Esophagus (tissue), 2 donors: ENCODE data around the gene BDNF. TPM values are rescaled to one million over a fixed set of nuclear protein-coding genes. Genes with fewer than 3 reads are reported as not detected.
"Not testable (repeated sequence)": the region's sequence is repeated elsewhere in the genome, so short reads cannot be mapped to it uniquely, and the experiment has no call there.

Experiments
- H3K27ac ChIP-seq, 2 donors: one replicate each; pipeline ENCODE4 v1.5.1; 2013; ENCODE audit warnings: low read depth in 2 of 2, mild to moderate bottlenecking in 2 of 2, inconsistent platforms in 1 of 2, low read length in 1 of 2, moderate library complexity in 1 of 2
- H3K27me3 ChIP-seq, 2 donors: one replicate each; pipeline ENCODE4 v1.6.1; 2013; ENCODE audit warnings: low read length in 2 of 2, control low read depth in 1 of 2, mild to moderate bottlenecking in 1 of 2; ENCODE audit not compliant: insufficient read depth in 2 of 2, control insufficient read depth in 1 of 2
- H3K36me3 ChIP-seq, 2 donors: one replicate each; pipeline ENCODE4 v1.6.1; 2013; ENCODE audit warnings: low read length in 1 of 2; ENCODE audit not compliant: control insufficient read depth in 2 of 2, insufficient read depth in 2 of 2
- H3K4me1 ChIP-seq, 2 donors: one replicate each; pipeline ENCODE4 v1.6.1; 2013; ENCODE audit warnings: low read length in 1 of 2; ENCODE audit not compliant: control insufficient read depth in 2 of 2, insufficient read depth in 2 of 2
- H3K4me3 ChIP-seq, 2 donors: one replicate each; pipeline ENCODE4 v1.5.1; 2013; ENCODE audit warnings: low read length in 2 of 2, mild to moderate bottlenecking in 2 of 2, low read depth in 1 of 2, moderate library complexity in 1 of 2
- H3K9me3 ChIP-seq, 2 donors: one replicate each; pipeline ENCODE4 v1.6.1; 2013; ENCODE audit warnings: mild to moderate bottlenecking in 2 of 2, low read depth in 1 of 2, low read length in 1 of 2, moderate library complexity in 1 of 2; ENCODE audit not compliant: control insufficient read depth in 2 of 2, insufficient read depth in 1 of 2
- whole genome bisulfite sequencing, 2 donors: extraction: QIAGEN DNeasy Blood & Tissue Kit; methylation state at CpG; one replicate each; pipeline ENCODE4 v1.1.7; 2013; 5-methylcytosine and 5-hydroxymethylcytosine counted together
- polyA plus RNA-seq, 2 donors: library from polyadenylated mRNA; stranded (reverse); fragments of 200-250 nt; gene quantifications; one replicate each; pipeline ENCODE4 v1.2.3, GENCODE V29; 2013
- donor health status: healthy with polysubstance abuse.
- donor health status: Bipolar disorder and iron deficiency.

The BDNF gene
- polyA plus RNA-seq, 2 donors = 0.37 to 0.80 TPM

GRCh38 chr11:27679136-27680015, 20.9 kb downstream of the BDNF start:
- Histone ChIP-seq H3K27me3 (no peaks in the 10 kb centered on the region), H3K36me3 (no peaks in the 10 kb centered on the region), H3K4me3 (no peak overlapping the region), H3K9me3 (no peaks in the 10 kb centered on the region), H3K4me1 (no peaks in the 10 kb centered on the region), H3K27ac (no peak overlapping the region)
- 82 to 85% methylated on average over 5 of the region's 5 CpGs for WGBS, 2 donors

GRCh38 chr11:27678242-27678641, 22.0 kb downstream of the BDNF start:
- Histone ChIP-seq H3K27me3 (no peaks in the 10 kb centered on the region), H3K4me1 (no peaks in the 10 kb centered on the region), H3K9me3 (no peaks in the 10 kb centered on the region), H3K27ac (no peak overlapping the region), H3K4me3 (no peak overlapping the region), H3K36me3 (no peaks in the 10 kb centered on the region)
- 75 to 87% methylated on average over 4 of the region's 4 CpGs for WGBS, 2 donors

- Histone ChIP-seq H3K4me1 (no peaks in the 10 kb centered on the region), H3K36me3 (no peaks in the 10 kb centered on the region), H3K27ac (no peak overlapping the region), H3K27me3 (no peaks in the 10 kb centered on the region), H3K9me3 (no peaks in the 10 kb centered on the region), H3K4me3 (no peak overlapping the region)
- 94 to 97% methylated on average over 4 of the region's 4 CpGs for WGBS, 2 donors
Observed at GRCh38 chr11:27677108-27677507, 23.1 kb downstream of the BDNF start.

GRCh38 chr11:27673979-27674663, 26.1 kb downstream of the BDNF start:
- Histone ChIP-seq H3K4me1 (no peaks in the 10 kb centered on the region), H3K36me3 (no peaks in the 10 kb centered on the region), H3K27me3 (no peaks in the 10 kb centered on the region), H3K27ac (peak overlapping the region; percentile 68 to 89), H3K4me3 (no peak overlapping the region), H3K9me3 (no peaks in the 10 kb centered on the region)
- 49 to 67% methylated on average over 6 of the region's 6 CpGs for WGBS, 2 donors

GRCh38 chr11:27672836-27673464, 27.3 kb downstream of the BDNF start:
- no peak overlapping the region for H3K4me3 ChIP-seq
- WGBS, 2 donors = 56 to 69% methylated on average over 2 of the region's 2 CpGs
- no peaks in the 10 kb centered on the region for H3K27me3 ChIP-seq
- no peaks in the 10 kb centered on the region for H3K4me1 ChIP-seq
- peak overlapping the region; percentile 89 to 93 for H3K27ac ChIP-seq
- H3K36me3 ChIP-seq = no peaks in the 10 kb centered on the region
- no peaks in the 10 kb centered on the region for H3K9me3 ChIP-seq

- H3K36me3 ChIP-seq, H3K4me1 ChIP-seq, H3K27ac ChIP-seq, H3K4me3 ChIP-seq, H3K9me3 ChIP-seq, H3K27me3 ChIP-seq: not testable (repeated sequence)
- WGBS, 2 donors = 80 to 83% methylated on average over 11 of the region's 11 CpGs
Observed at GRCh38 chr11:27665508-27666101, 34.6 kb downstream of the BDNF start.

GRCh38 chr11:27663326-27663725, 36.9 kb downstream of the BDNF start:
- H3K27me3 ChIP-seq = no peaks in the 10 kb centered on the region
- no peaks in the 10 kb centered on the region for H3K9me3 ChIP-seq
- WGBS, 2 donors = 89 to 94% methylated on average over 2 of the region's 2 CpGs

GRCh38 chr11:27660171-27660570, 40.1 kb downstream of the BDNF start:
- 74 to 86% methylated on average over 3 of the region's 3 CpGs for WGBS, 2 donors
- Histone ChIP-seq H3K9me3 (no peaks in the 10 kb centered on the region), H3K36me3 (no peaks in the 10 kb centered on the region), H3K4me3 (no peak overlapping the region), H3K27me3 (no peaks in the 10 kb centered on the region), H3K4me1 (no peaks in the 10 kb centered on the region), H3K27ac (no peak overlapping the region)

More at GRCh38 chr11:27663326-27663725, 36.9 kb downstream of the BDNF start:
- no peak overlapping the region for H3K4me3 ChIP-seq
- no peak overlapping the region for H3K27ac ChIP-seq
- H3K4me1 ChIP-seq = no peaks in the 10 kb centered on the region
- no peaks in the 10 kb centered on the region for H3K36me3 ChIP-seq

GRCh38 chr11:27658535-27659236, 41.6 kb downstream of the BDNF start:
- H3K4me1 ChIP-seq = no peaks in the 10 kb centered on the region
- H3K27me3 ChIP-seq = no peaks in the 10 kb centered on the region
- 71 to 87% methylated on average over 2 of the region's 2 CpGs for WGBS, 2 donors
- H3K9me3 ChIP-seq = no peaks in the 10 kb centered on the region
- no peak overlapping the region for H3K4me3 ChIP-seq
- H3K36me3 ChIP-seq = no peaks in the 10 kb centered on the region
- no peak overlapping the region for H3K27ac ChIP-seq
